OCI-M2 (cell line): ENCODE results near the gene SNX9.
"Not testable (repeated sequence)": the region's sequence is repeated elsewhere in the genome, so short reads cannot be mapped to it uniquely, and the experiment has no call there.

Experiments
- DNase-seq: peaks from one replicate; lab custom pipeline; 2025; ENCODE audit not compliant: unreplicated experiment; lab: John Stamatoyannopoulos, UW

SNX9 gene

DNA sequence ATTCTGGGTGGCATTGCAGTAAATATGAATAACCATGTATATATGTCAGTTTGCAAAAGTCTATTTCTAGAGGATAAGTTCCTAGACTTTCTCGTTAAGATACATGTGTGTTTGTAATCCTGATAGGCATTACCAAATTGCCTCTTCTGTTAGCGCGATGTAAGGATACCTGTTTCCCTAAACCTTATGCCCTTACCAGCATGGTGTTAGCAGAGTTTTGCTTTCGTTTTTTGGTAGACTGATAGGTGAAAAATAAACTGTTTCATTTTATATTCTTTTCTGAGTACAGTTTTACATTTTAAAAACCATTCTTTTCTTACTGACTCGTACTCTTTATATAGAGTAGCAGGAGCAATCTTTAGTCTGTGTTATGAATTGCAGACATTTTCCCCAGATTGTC lies 32.3 kb downstream of the SNX9 start:
- DNase-seq: no peak

GRCh38 chr6:157855804-157856203 lies 32.8 kb downstream of the SNX9 start:
- not testable (repeated sequence) for DNase-seq

GRCh38 chr6:157858664-157859063 lies 35.6 kb downstream of the SNX9 start:
- not testable (repeated sequence) for DNase-seq

- no peak for DNase-seq
Observed at GRCh38 chr6:157859775-157860504, 36.9 kb downstream of the SNX9 start.

DNA sequence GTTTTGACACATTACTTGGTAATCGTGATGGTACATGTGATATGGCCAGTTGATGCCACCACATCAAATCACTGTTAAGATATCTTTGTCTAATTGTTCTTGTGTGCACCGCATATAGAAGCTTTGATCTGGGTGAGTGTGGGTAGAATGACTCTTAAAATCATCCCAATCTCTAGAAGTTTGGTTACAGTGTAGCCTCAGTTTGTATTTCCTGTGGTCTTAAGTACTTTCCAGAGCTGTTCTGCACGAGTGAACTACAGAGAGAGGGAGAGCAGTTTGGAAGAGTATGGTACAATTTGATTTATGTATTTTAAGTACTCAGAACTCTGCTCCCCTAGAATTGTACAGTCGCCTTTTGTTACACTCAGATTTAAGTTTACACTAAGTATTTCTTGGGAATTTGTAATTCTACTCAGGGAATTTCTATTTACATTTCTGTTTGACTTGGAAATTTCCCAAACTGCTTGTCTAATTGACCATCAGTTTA lies 37.5 kb downstream of the SNX9 start:
- DNase-seq: no peak

DNA sequence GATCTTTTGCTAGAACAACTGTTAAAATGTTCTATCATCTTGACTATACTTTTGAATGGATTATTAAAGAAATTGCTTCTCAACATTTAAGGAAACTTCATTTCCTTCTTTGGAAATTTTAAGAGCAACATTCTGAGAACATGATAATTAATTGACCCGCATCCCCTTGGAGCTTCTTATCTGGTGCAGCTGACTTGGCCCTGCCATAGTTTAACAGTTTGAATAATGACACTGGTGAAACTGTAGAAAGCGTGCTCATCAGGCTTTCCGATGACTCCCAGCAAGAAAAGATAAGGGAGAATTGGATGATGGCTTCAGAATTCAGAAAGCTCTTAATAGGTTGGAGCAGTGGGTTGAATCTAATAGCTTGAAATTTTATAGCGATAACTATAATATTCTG lies 38.1 kb downstream of the SNX9 start:
- no peak for DNase-seq

GRCh38 chr6:157861814-157862213 lies 38.8 kb downstream of the SNX9 start:
- DNase-seq: no peak

GRCh38 chr6:157862706-157863105 lies 39.7 kb downstream of the SNX9 start:
- no peak for DNase-seq

GRCh38 chr6:157864185-157864761 lies 41.2 kb downstream of the SNX9 start:
- DNase-seq: no peak

DNA sequence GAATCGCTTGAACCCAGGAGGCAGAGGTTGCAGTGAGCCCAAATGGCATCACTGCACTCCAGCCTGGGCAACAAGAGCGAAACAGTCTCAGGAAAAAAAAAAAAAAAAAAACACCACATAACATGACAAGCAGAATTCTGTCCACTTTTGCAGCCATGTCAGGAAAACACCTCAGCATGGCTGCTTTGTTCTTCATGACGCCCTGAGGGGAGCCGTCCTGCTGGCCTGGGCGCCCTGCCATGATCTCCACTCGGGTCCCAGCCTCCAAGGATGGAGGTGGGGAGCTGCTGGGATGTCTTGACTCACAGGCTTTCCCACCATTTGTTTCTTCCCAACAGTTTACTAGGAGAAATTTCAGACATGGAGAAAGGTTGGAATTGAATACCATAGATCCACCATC lies 42.2 kb downstream of the SNX9 start:
- DNase-seq: no peak

GRCh38 chr6:157867155-157867559 lies 44.1 kb downstream of the SNX9 start:
- no peak for DNase-seq

GRCh38 chr6:157867981-157868380 lies 44.9 kb downstream of the SNX9 start:
- no peak for DNase-seq

DNA sequence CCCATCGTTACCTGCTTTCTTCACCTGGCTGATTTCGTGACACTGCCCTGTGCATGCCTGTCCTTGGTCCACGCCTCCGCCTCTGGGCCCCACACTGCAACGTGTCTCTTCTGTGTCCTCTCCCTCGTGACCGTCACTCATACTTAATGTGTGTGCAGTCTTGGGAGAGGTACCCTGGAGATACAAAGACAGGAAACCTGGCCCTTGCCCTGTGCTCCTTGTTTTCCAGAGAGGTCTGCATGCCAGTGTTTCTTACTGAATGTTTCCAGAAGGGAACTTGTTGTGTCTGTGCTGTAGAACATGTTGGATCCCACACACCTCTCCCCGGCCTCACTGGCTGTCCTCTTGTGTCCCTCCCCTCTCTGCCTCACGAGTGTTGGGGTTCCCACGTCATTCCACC lies 45.8 kb downstream of the SNX9 start:
- no peak for DNase-seq

GRCh38 chr6:157869673-157870302 lies 46.7 kb downstream of the SNX9 start:
- no peak for DNase-seq

GRCh38 chr6:157873735-157874344 lies 50.8 kb downstream of the SNX9 start:
- DNase-seq: no peak

GRCh38 chr6:157877149-157877548 lies 54.1 kb downstream of the SNX9 start:
- no peak for DNase-seq

DNA sequence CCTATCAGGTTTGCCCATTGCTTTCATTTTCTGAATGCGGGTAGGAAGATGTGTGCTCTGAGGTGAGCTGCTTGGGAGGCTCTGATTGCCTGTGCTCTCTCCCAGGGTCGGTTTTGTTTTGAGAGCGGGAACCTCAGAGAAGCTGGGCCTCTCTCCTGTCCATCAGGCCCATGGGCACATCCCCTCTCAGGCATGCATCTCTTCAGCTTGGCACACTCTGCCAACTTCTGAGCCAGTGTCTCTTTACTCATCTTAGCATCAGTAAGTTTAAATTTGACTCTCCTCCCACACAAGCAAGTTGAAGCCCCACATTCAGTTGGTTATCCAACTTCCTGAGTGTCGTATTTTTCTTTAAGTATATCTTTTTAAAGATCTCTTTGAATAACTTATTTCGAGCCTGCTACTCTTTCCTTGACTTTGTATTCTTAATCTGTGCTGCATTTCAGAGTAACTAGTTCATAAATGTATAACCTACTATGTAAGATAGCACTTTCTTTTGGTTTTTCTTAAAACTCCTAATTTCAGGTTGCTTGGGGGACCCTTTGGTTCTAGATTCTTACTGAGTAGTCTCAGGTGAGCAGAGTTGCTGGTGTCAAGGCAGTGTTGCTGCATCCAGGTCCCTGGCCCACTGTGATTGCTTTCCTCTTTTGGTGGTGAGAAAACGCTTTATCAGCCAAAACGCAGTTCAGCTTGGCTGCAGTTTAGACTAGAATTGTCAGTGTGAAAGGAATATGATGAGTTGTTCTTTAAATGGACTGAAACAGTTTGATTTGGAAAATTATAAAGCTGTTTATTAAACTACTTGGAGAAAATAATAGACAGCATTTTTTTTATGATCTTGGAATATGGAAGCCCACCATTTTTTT lies 54.8 kb downstream of the SNX9 start:
- no peak for DNase-seq

GRCh38 chr6:157879034-157879872 lies 56.2 kb downstream of the SNX9 start:
- DNase-seq: no peak

GRCh38 chr6:157879873-157880254 lies 56.8 kb downstream of the SNX9 start:
- no peak for DNase-seq

DNA sequence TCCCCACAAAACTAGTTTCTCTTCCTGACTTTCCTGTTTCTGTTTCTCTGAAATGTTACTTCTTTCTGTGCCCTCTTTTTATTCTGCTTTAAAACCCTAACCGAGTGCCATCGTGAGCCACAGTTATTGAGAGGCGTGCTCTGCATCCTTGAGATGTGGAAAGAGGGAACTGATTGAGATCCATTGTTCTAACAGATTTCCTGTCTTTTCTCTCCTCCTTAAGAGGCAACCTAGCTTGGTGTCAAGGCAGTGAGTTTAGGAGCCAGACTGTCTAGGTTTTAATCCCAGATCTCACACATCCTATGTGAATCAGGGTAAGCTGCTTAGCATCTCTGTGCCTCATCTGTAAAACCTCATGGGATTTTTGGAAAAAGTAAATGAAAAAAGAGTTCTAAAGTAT lies 57.5 kb downstream of the SNX9 start:
- DNase-seq: no peak
